ENCODE results near the gene MAD2L2. TPM values are rescaled to one million over a fixed set of nuclear protein-coding genes. Genes with fewer than 3 reads are reported as not detected.

MAD2L2 gene
- total RNA-seq, 6 experiments from 2014 or later, result 31.7 to 48.8 (median 42.2) TPM

GRCh38 chr1:11708554-11709350 lies 27.8 kb upstream of the MAD2L2 start:
- Mint-ChIP-seq H3K27ac (no peak overlapping the region), H3K36me3 (ENCODE audit: low read depth) (no peaks in the 10 kb centered on the region), H3K4me1 (ENCODE audit: low read depth) (no peaks in the 10 kb centered on the region), H3K4me3 (no peak overlapping the region), H3K9me3 (no peaks in the 10 kb centered on the region), H3K27me3 (ENCODE audit: insufficient read depth) (peaks cover 27% of the 10 kb centered on the region)
- no peak for DNase-seq
- TF ChIP-seq CTCF (IDR thresholded peaks at IDR 0.05), result no peak

- no peak for TF ChIP-seq CTCF (IDR thresholded peaks at IDR 0.05)
- no peaks in the 10 kb centered on the region for H3K9me3 Mint-ChIP-seq
- no peaks in the 10 kb centered on the region for H3K4me1 Mint-ChIP-seq (ENCODE audit: low read depth)
- H3K4me3 Mint-ChIP-seq, result no peak overlapping the region
- H3K27me3 Mint-ChIP-seq (ENCODE audit: insufficient read depth), result peaks cover 28% of the 10 kb centered on the region
- no peak for DNase-seq
- no peak overlapping the region for H3K27ac Mint-ChIP-seq
- H3K36me3 Mint-ChIP-seq (ENCODE audit: low read depth), result no peaks in the 10 kb centered on the region
Measured at GRCh38 chr1:11707621-11708276, 26.8 kb upstream of the MAD2L2 start.

- no peak for TF ChIP-seq CTCF (IDR thresholded peaks at IDR 0.05)
- H3K9me3 Mint-ChIP-seq, result no peaks in the 10 kb centered on the region
- H3K4me1 Mint-ChIP-seq (ENCODE audit: low read depth), result no peaks in the 10 kb centered on the region
- no peak for DNase-seq
- H3K36me3 Mint-ChIP-seq (ENCODE audit: low read depth), result no peaks in the 10 kb centered on the region
- H3K4me3 Mint-ChIP-seq, result no peak overlapping the region
- H3K27ac Mint-ChIP-seq, result no peak overlapping the region
- peaks cover 21% of the 10 kb centered on the region for H3K27me3 Mint-ChIP-seq (ENCODE audit: insufficient read depth)
Measured at GRCh38 chr1:11706292-11706691, 25.3 kb upstream of the MAD2L2 start.

GRCh38 chr1:11705596-11705995 lies 24.6 kb upstream of the MAD2L2 start:
- no peak overlapping the region for H3K27ac Mint-ChIP-seq
- H3K4me1 Mint-ChIP-seq (ENCODE audit: low read depth), result no peaks in the 10 kb centered on the region
- H3K27me3 Mint-ChIP-seq (ENCODE audit: insufficient read depth), result peaks cover 21% of the 10 kb centered on the region
- no peaks in the 10 kb centered on the region for H3K9me3 Mint-ChIP-seq
- no peaks in the 10 kb centered on the region for H3K36me3 Mint-ChIP-seq (ENCODE audit: low read depth)
- no peak for DNase-seq
- no peak overlapping the region for H3K4me3 Mint-ChIP-seq
- no peak for TF ChIP-seq CTCF (IDR thresholded peaks at IDR 0.05)

- Mint-ChIP-seq H3K4me1 (ENCODE audit: low read depth) (no peaks in the 10 kb centered on the region), H3K27ac (no peak overlapping the region)
Measured at GRCh38 chr1:11704691-11705475, 23.9 kb upstream of the MAD2L2 start.

More at GRCh38 chr1:11704691-11705475, 23.9 kb upstream of the MAD2L2 start:
- Mint-ChIP-seq H3K27me3 (ENCODE audit: insufficient read depth) (peaks cover 23% of the 10 kb centered on the region), H3K9me3 (no peaks in the 10 kb centered on the region), H3K36me3 (ENCODE audit: low read depth) (no peaks in the 10 kb centered on the region), H3K4me3 (no peak overlapping the region)
- no peak for TF ChIP-seq CTCF (IDR thresholded peaks at IDR 0.05)
- DNase-seq, result no peak
